ENCODE data around the gene TMEM47.

The TMEM47 gene

DNA sequence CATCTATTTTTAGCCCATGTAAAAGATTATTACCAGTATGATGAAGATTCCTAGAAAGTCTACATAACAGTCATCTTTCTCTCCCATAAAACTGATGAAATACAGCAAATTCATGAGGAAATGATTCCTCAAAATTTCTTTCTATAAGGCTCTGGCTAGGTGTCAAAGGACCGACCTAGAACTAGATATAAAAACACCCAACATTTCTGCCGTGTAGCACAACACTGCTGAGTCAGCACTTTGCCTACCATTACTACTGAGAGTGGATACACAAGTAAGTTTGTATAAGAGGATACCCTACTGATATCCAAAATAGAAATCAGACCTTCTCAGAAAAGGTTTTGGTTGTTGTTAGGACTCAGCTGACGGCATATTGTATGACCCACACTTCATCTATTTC lies 24.7 kb downstream of the TMEM47 start:
- FAIRE-seq, result no peak
- TF ChIP-seq, protein P1, sequence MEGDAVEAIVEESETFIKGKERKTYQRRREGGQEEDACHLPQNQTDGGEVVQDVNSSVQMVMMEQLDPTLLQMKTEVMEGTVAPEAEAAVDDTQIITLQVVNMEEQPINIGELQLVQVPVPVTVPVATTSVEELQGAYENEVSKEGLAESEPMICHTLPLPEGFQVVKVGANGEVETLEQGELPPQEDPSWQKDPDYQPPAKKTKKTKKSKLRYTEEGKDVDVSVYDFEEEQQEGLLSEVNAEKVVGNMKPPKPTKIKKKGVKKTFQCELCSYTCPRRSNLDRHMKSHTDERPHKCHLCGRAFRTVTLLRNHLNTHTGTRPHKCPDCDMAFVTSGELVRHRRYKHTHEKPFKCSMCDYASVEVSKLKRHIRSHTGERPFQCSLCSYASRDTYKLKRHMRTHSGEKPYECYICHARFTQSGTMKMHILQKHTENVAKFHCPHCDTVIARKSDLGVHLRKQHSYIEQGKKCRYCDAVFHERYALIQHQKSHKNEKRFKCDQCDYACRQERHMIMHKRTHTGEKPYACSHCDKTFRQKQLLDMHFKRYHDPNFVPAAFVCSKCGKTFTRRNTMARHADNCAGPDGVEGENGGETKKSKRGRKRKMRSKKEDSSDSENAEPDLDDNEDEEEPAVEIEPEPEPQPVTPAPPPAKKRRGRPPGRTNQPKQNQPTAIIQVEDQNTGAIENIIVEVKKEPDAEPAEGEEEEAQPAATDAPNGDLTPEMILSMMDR (IDR thresholded peaks at IDR 0.05; ENCODE audit: insufficient read depth, missing control alignments), result no peak

DNA sequence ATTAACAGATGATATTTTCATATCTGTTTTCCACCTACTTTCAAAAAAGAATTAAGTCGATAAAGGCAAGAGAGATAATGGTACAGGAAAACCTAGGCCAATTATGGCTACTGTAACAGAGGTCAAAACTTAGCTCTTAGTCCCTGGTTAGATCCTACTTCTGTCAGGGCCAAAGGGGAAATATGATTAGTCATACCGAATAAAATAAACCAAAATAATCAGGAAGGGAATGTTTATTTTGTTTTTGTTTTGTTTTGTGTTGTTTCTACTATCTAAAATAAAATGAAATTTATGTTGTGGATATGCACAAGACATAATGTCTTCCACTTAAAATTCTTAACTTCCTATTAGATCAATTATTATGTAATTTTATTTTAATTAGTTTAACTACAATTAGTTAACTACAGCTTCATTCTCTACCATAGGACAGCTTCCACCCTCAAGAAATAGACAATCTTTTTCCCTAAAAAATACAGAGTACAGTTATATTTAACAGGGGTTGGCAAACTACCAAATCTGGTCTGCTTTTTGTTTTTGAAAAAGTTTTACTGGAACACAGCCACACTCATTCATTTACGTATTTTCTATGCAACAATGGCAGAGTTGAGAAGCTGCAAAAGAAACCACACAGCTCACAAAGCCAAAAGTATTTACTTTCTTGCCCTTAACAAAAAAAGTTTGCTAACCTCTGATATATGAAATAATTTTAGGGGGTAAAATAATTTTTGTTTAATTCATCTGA lies 25.4 kb downstream of the TMEM47 start:
- FAIRE-seq (no peak), DNase-seq (ENCODE audit: insufficient read length, low spot score) (no peak)
- TF ChIP-seq, protein P1 (IDR thresholded peaks at IDR 0.05; ENCODE audit: insufficient read depth, missing control alignments), result no peak

More for the DNA sequence above, 24.7 kb downstream of the TMEM47 start:
- DNase-seq (ENCODE audit: insufficient read length, low spot score), result no peak

DNA sequence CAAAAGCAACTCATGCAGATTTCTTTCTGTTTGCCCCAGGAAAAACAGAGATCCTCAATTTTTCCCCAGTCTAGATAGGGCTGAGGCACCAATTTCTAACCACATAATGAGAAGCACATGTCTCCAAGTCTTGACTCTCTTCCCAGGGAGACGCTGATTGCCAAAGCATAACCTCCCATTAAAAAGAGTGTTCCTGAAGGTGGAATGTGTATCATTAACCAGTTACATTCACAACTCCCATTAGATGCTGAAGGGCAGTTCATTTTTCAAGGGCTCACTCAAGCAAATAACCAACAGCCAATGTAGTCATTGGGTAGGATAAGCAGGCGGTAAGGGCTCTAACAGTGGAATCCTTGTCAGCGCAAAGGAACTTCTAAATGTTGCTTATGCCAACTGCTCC lies 27.5 kb downstream of the TMEM47 start:
- TF ChIP-seq, protein P1 (IDR thresholded peaks at IDR 0.05; ENCODE audit: insufficient read depth, missing control alignments), result no peak
- FAIRE-seq (no peak), DNase-seq (ENCODE audit: insufficient read length, low spot score) (no peak)

DNA sequence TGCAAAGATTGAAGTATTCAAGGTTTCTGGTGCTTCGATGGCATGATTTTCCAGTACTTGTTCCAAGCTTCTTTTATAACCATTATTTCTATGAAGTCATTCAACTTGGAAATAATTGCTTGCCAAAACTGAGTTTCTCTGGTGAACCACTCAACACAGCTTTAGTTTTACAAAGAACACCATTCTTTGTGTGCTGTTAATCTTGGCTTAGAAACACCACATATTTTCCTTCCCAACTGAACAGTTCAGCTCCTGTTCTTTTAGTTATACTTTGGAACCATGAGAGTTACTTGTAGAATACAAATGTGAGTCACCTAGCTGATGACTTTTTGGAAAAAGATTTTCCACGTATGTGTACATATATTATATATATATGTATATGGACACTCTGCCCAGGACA lies 32.7 kb downstream of the TMEM47 start:
- no peak for FAIRE-seq
- TF ChIP-seq, protein P1 (IDR thresholded peaks at IDR 0.05; ENCODE audit: insufficient read depth, missing control alignments), result no peak
- DNase-seq (ENCODE audit: insufficient read length, low spot score), result no peak

DNA sequence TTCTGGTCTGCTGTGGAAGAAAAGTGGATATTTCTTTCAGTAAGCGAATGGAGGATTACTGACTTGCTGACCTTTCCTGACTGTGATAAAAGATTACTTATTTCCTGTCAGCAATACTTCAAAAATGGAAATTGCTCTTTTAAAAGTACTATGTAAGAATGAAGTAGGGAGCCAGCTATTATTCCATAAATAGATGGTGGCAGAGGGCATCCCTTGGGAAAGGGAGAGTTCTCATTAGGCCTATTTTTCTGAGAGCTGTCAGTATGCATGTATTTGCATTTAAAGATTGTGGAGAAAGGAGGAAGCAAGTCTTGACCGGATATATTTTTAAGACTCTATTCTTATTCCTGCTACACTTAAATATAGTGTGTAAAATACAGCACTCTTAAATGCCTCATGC lies 37.2 kb downstream of the TMEM47 start:
- TF ChIP-seq, protein P1 (IDR thresholded peaks at IDR 0.05; ENCODE audit: insufficient read depth, missing control alignments), result no peak
- DNase-seq (ENCODE audit: insufficient read length, low spot score) (no peak), FAIRE-seq (no peak)

DNA sequence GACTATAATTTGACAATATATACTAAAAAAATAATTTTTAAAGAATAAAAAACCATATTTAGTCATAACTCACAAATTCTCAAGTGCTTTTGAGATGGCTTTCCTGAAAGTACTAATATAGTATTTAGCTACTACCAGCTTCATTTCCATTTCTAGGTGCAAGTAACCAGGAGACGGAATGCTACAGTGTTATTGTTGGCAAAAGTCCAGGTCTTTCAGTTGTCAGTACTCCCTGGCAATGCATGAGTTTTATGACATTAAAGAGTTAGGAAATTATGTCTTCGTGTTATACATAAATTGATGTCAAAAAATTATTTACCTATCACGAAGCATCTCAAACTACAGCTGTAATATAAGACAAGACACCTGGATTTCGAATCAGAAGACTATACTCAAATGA lies 45.0 kb downstream of the TMEM47 start:
- no peak for FAIRE-seq
- TF ChIP-seq, protein P1 (IDR thresholded peaks at IDR 0.05; ENCODE audit: insufficient read depth, missing control alignments), result no peak
- DNase-seq (ENCODE audit: insufficient read length, low spot score), result no peak

DNA sequence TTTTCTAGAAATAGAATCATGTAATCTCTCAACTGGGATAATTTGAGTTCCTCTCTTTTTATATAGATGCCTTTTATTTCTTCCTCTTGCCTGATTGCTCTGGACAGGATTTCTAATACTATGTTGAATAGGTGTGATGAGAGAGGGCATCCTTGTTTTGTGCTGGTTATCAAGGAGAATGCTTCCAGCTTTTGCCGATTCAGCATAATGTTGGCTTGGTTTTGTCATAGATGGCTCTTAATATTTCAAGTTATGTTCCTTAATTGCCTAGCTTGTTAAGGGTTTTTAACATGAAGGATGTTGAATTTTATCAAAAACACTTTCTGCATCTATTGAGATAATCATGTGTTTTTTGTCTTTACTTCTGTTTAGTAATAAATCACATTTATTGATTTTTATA lies 58.7 kb downstream of the TMEM47 start:
- TF ChIP-seq, protein P1 (IDR thresholded peaks at IDR 0.05; ENCODE audit: insufficient read depth, missing control alignments), result no peak
- DNase-seq (ENCODE audit: insufficient read length, low spot score) (no peak), FAIRE-seq (peak; percentile 44)

Measured in D721Med (cell line).